WTC11 (cell line): Measurements from ENCODE around the gene COL6A5.

ENCODE experiments used
- CBFB ChIP-seq: sonication (generic); formaldehyde crosslinking; IDR thresholded peaks from 2 replicates; pipeline ENCODE4 v1.8.1; 2022; ENCODE audit warnings: mild to moderate bottlenecking, low read depth, missing genetic modification reagents
- CTCF ChIP-seq: fragments of 200-600 bp; IDR thresholded peaks from 2 replicates; pipeline ENCODE4 v1.8.0; 2022; ENCODE audit warnings: antibody characterized with exemption
- MAX ChIP-seq: sonication (generic); formaldehyde crosslinking; IDR thresholded peaks from 2 replicates; pipeline ENCODE4 v1.8.0; 2022; ENCODE audit warnings: mild to moderate bottlenecking, missing genetic modification reagents
- SP1 ChIP-seq: sonication (generic); formaldehyde crosslinking; conservative IDR thresholded peaks from 2 replicates; pipeline ENCODE4 v1.8.1; 2022; ENCODE audit warnings: missing genetic modification reagents
- TF ChIP-seq, protein P1 (sequence below): sonication (generic); formaldehyde crosslinking; IDR thresholded peaks from 2 replicates; pipeline ENCODE4 v1.8.1; 2023; ENCODE audit warnings: mild to moderate bottlenecking, missing genetic modification reagents, moderate library complexity
- TF ChIP-seq, protein P2 (sequence below): sonication (generic); formaldehyde crosslinking; IDR thresholded peaks from 2 replicates; pipeline ENCODE4 v1.8.0; 2022; ENCODE audit warnings: mild to moderate bottlenecking, missing genetic modification reagents

DNA sequence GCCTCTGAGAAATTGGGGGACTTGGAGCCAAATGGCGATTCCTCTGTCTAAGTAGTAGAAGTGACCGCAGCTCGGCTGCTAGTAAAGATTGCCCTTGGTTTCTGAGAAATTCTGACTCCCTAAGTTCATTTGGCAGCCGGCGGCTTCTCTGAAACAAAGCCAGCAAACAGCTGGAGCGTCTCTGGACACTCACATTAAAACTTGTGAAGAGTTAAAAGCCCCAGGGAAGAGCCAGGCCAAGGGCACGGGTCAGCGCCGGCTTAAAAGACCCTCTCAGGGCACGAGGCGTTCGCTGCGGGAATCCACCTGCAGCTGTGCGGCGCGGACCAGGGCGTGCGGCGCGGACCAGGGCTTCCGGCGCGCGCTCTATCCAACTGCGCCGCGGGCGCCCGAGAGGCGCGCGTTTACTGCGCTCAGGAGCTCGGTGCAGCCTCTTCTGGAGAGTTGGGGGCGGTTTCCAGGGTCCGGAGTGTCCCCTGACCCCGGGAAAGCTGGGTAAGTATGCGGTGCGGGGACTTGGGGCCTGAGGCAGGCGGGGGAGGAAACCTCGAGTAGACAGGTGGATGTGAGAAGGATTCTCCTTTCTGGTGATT, at the start of gene COL6A5:
- TF ChIP-seq CTCF: no peak
- TF ChIP-seq, protein P1, sequence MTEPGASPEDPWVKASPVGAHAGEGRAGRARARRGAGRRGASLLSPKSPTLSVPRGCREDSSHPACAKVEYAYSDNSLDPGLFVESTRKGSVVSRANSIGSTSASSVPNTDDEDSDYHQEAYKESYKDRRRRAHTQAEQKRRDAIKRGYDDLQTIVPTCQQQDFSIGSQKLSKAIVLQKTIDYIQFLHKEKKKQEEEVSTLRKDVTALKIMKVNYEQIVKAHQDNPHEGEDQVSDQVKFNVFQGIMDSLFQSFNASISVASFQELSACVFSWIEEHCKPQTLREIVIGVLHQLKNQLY (CRISPR knock-in tag): no peak
- no peak; the same call in 1 of the 2 replicates for TF ChIP-seq MAX
- TF ChIP-seq, protein P2, sequence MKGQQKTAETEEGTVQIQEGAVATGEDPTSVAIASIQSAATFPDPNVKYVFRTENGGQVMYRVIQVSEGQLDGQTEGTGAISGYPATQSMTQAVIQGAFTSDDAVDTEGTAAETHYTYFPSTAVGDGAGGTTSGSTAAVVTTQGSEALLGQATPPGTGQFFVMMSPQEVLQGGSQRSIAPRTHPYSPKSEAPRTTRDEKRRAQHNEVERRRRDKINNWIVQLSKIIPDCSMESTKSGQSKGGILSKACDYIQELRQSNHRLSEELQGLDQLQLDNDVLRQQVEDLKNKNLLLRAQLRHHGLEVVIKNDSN (CRISPR knock-in tag): no peak
- no peak for TF ChIP-seq CBFB (CRISPR knock-in tag)
- TF ChIP-seq SP1: no peak
